Activated CD4-positive, alpha-beta T cell treated with anti-CD3 and anti-CD28 coated beads, Interleukin-2, amount 10 ng/mL, durations not matched to agents 7 days and 5 days (primary cell): Measurements from ENCODE around the gene TBC1D26. TPM values are rescaled to one million over a fixed set of nuclear protein-coding genes. Genes with fewer than 3 reads are reported as not detected.
"Not testable (repeated sequence)": the region's sequence is repeated elsewhere in the genome, so short reads cannot be mapped to it uniquely, and the experiment has no call there.

Source experiments
- CTCF ChIA-PET: fragments of 350-600 bp; sonication (Branson Sonifier 250); formaldehyde crosslinking; loops from one replicate; lab custom pipeline; 2021; ENCODE audit warnings: antibody characterized with exemption; lab: Charles Lee
- POLR2A ChIA-PET: fragments of 350-600 bp; sonication (Branson Sonifier 250); formaldehyde crosslinking; loops from one replicate; lab custom pipeline; 2021; ENCODE audit warnings: antibody characterized with exemption; lab: Charles Lee
- DNase-seq: peaks from one replicate; pipeline ENCODE4 v3.0.0-alpha.2; 2020
- H3K27ac Mint-ChIP-seq: one replicate; pipeline ENCODE4 v1.8.0; 2021; ENCODE audit warnings: mild to moderate bottlenecking, moderate library complexity, mixed read lengths
- H3K27me3 Mint-ChIP-seq: one replicate; pipeline ENCODE4 v1.8.0; 2021; ENCODE audit warnings: mixed read lengths
- H3K36me3 Mint-ChIP-seq: one replicate; pipeline ENCODE4 v1.8.0; 2021; ENCODE audit warnings: low read depth, mixed read lengths
- H3K4me1 Mint-ChIP-seq: one replicate; pipeline ENCODE4 v1.8.0; 2021; ENCODE audit warnings: mixed read lengths
- H3K4me3 Mint-ChIP-seq: one replicate; pipeline ENCODE4 v1.8.0; 2021; ENCODE audit warnings: mild to moderate bottlenecking, moderate library complexity, mixed read lengths
- H3K9me3 Mint-ChIP-seq: one replicate; pipeline ENCODE4 v1.8.0; 2021; ENCODE audit warnings: mixed read lengths
- total RNA-seq, 2 experiments: library from RNA; stranded (reverse); gene quantifications; one replicate each; pipeline ENCODE4 v1.2.3, GENCODE V29; 2021

The TBC1D26 gene
- total RNA-seq, 2 experiments from 2014 or later = not detected

GRCh38 chr17:15733174-15733789 lies 1.2 kb downstream of the TBC1D26 start:
- H3K9me3 Mint-ChIP-seq, CTCF ChIA-PET, H3K4me1 Mint-ChIP-seq, H3K36me3 Mint-ChIP-seq, POLR2A ChIA-PET, H3K4me3 Mint-ChIP-seq, H3K27me3 Mint-ChIP-seq, H3K27ac Mint-ChIP-seq, DNase-seq: not testable (repeated sequence)

- H3K9me3 Mint-ChIP-seq, DNase-seq, CTCF ChIA-PET, H3K27ac Mint-ChIP-seq, H3K4me3 Mint-ChIP-seq, H3K36me3 Mint-ChIP-seq, H3K27me3 Mint-ChIP-seq, POLR2A ChIA-PET, H3K4me1 Mint-ChIP-seq: not testable (repeated sequence)
Measured at GRCh38 chr17:15736578-15736977, 4.5 kb downstream of the TBC1D26 start.

- POLR2A ChIA-PET = no interaction called here
Measured at GRCh38 chr17:15738066-15738465, 6.0 kb downstream of the TBC1D26 start.

GRCh38 chr17:15739259-15739658 lies 7.2 kb downstream of the TBC1D26 start:
- CTCF ChIA-PET, H3K27me3 Mint-ChIP-seq, H3K9me3 Mint-ChIP-seq, H3K36me3 Mint-ChIP-seq, H3K4me1 Mint-ChIP-seq, H3K4me3 Mint-ChIP-seq, H3K27ac Mint-ChIP-seq, DNase-seq, POLR2A ChIA-PET: not testable (repeated sequence)

More at GRCh38 chr17:15738066-15738465, 6.0 kb downstream of the TBC1D26 start:
- Mint-ChIP-seq H3K4me1 (no peaks in the 10 kb centered on the region), H3K36me3 (no peaks in the 10 kb centered on the region), H3K9me3 (no peaks in the 10 kb centered on the region), H3K27me3 (peaks cover 2% of the 10 kb centered on the region), H3K4me3 (no peak overlapping the region), H3K27ac (no peak overlapping the region)
- CTCF ChIA-PET = no interaction called here
- no peak for DNase-seq

GRCh38 chr17:15740041-15740440 lies 8.0 kb downstream of the TBC1D26 start:
- H3K4me3 Mint-ChIP-seq, H3K27me3 Mint-ChIP-seq, H3K4me1 Mint-ChIP-seq, H3K9me3 Mint-ChIP-seq, H3K27ac Mint-ChIP-seq, DNase-seq, H3K36me3 Mint-ChIP-seq, POLR2A ChIA-PET, CTCF ChIA-PET: not testable (repeated sequence)

GRCh38 chr17:15740570-15741120 lies 8.6 kb downstream of the TBC1D26 start:
- DNase-seq = no peak
- no peak overlapping the region for H3K4me3 Mint-ChIP-seq
- no peaks in the 10 kb centered on the region for H3K4me1 Mint-ChIP-seq
- H3K9me3 Mint-ChIP-seq = no peaks in the 10 kb centered on the region
- no peaks in the 10 kb centered on the region for H3K36me3 Mint-ChIP-seq
- H3K27me3 Mint-ChIP-seq = peaks cover 2% of the 10 kb centered on the region
- POLR2A ChIA-PET = no interaction called here
- H3K27ac Mint-ChIP-seq = no peak overlapping the region
- CTCF ChIA-PET = no interaction called here

- CTCF ChIA-PET = no interaction called here
- Mint-ChIP-seq H3K27ac (no peak overlapping the region), H3K27me3 (peaks cover 5% of the 10 kb centered on the region), H3K9me3 (no peaks in the 10 kb centered on the region), H3K4me3 (no peak overlapping the region), H3K4me1 (no peaks in the 10 kb centered on the region), H3K36me3 (no peaks in the 10 kb centered on the region)
- POLR2A ChIA-PET = no interaction called here
- DNase-seq = no peak
Measured at GRCh38 chr17:15741624-15742023, 9.5 kb downstream of the TBC1D26 start.

- no peaks in the 10 kb centered on the region for H3K36me3 Mint-ChIP-seq
Measured at GRCh38 chr17:15742051-15742795, 10.1 kb downstream of the TBC1D26 start.

GRCh38 chr17:15742921-15743320 lies 10.8 kb downstream of the TBC1D26 start:
- no peaks in the 10 kb centered on the region for H3K4me1 Mint-ChIP-seq
- no peaks in the 10 kb centered on the region for H3K36me3 Mint-ChIP-seq
- H3K9me3 Mint-ChIP-seq = no peaks in the 10 kb centered on the region
- ChIA-PET CTCF (no interaction called here), POLR2A (no interaction called here)
- no peak overlapping the region for H3K27ac Mint-ChIP-seq
- H3K27me3 Mint-ChIP-seq = peaks cover 9% of the 10 kb centered on the region
- H3K4me3 Mint-ChIP-seq = no peak overlapping the region
- DNase-seq = no peak

More at GRCh38 chr17:15742051-15742795, 10.1 kb downstream of the TBC1D26 start:
- no peak overlapping the region for H3K4me3 Mint-ChIP-seq
- no peaks in the 10 kb centered on the region for H3K4me1 Mint-ChIP-seq
- POLR2A ChIA-PET = no interaction called here
- DNase-seq = no peak
- no peak overlapping the region for H3K27ac Mint-ChIP-seq
- H3K9me3 Mint-ChIP-seq = no peaks in the 10 kb centered on the region
- H3K27me3 Mint-ChIP-seq = peaks cover 9% of the 10 kb centered on the region
- CTCF ChIA-PET = no interaction called here

- Mint-ChIP-seq H3K4me3 (no peak overlapping the region), H3K27ac (no peak overlapping the region), H3K4me1 (no peaks in the 10 kb centered on the region), H3K36me3 (no peaks in the 10 kb centered on the region), H3K27me3 (peaks cover 9% of the 10 kb centered on the region), H3K9me3 (no peaks in the 10 kb centered on the region)
- CTCF ChIA-PET = no interaction called here
- no peak for DNase-seq
- POLR2A ChIA-PET = no interaction called here
Measured at GRCh38 chr17:15744074-15744676, 12.1 kb downstream of the TBC1D26 start.

- Mint-ChIP-seq H3K27me3 (peaks cover 7% of the 10 kb centered on the region), H3K4me3 (no peak overlapping the region), H3K9me3 (no peaks in the 10 kb centered on the region), H3K4me1 (no peaks in the 10 kb centered on the region), H3K27ac (no peak overlapping the region), H3K36me3 (no peaks in the 10 kb centered on the region)
- DNase-seq = no peak
- ChIA-PET POLR2A (no interaction called here), CTCF (no interaction called here)
Measured at GRCh38 chr17:15744885-15745284, 12.8 kb downstream of the TBC1D26 start.

GRCh38 chr17:15749403-15749802 lies 17.3 kb downstream of the TBC1D26 start:
- peaks cover 13% of the 10 kb centered on the region for H3K27me3 Mint-ChIP-seq
- CTCF ChIA-PET, DNase-seq, H3K4me3 Mint-ChIP-seq, H3K36me3 Mint-ChIP-seq, POLR2A ChIA-PET, H3K4me1 Mint-ChIP-seq, H3K9me3 Mint-ChIP-seq, H3K27ac Mint-ChIP-seq: not testable (repeated sequence)

GRCh38 chr17:15768865-15769533 lies 36.9 kb downstream of the TBC1D26 start:
- H3K9me3 Mint-ChIP-seq, DNase-seq, H3K27ac Mint-ChIP-seq, H3K27me3 Mint-ChIP-seq, H3K4me1 Mint-ChIP-seq, H3K4me3 Mint-ChIP-seq, POLR2A ChIA-PET, CTCF ChIA-PET, H3K36me3 Mint-ChIP-seq: not testable (repeated sequence)
